Measurements from ENCODE around the gene TGFB3.

GRCh38 chr14:75909630-75910029 lies 72.2 kb downstream of the TGFB3 start:
- no peak for TF ChIP-seq CTCF (optimal IDR thresholded peaks at IDR 0.05 in 1 of 3, IDR thresholded peaks at IDR 0.05 in 1 of 3, conservative IDR thresholded peaks at IDR 0.05 in 1 of 3; ENCODE audit: extremely low read depth in 1 of 3, insufficient read depth in 2 of 3, low read length in 3 of 3)
- no peak for TF ChIP-seq EZH2 (IDR thresholded peaks at IDR 0.05; ENCODE audit: low read length)
